Omental fat pad (tissue), 4 donors: ENCODE results near the gene PCCA. TPM values are rescaled to one million over a fixed set of nuclear protein-coding genes. Genes with fewer than 3 reads are reported as not detected.

Experiments
- ATAC-seq: fragments of 150-250 bp; one replicate; pipeline ENCODE4 v1.9.1; 2016; ENCODE audit warnings: mild to moderate bottlenecking, moderate library complexity; ENCODE audit not compliant: low FRiP score
- DNase-seq: peaks from one replicate; pipeline ENCODE4 v3.0.0-alpha.2; 2019; ENCODE audit warnings: low spot score
- total RNA-seq, 4 donors: library from RNA; depleted of rRNA; stranded (reverse); fragments of >200 nt; gene quantifications; one replicate each; pipeline ENCODE4 v1.1.0, GENCODE V29; 2016
- TF ChIP-seq, protein P1 (sequence below), 3 donors: fragments of 450-650 bp; IDR thresholded peaks; one replicate each; pipeline ENCODE4 v1.5.1; 2016 to 2017; ENCODE audit warnings: antibody characterized with exemption in 3 of 3, mild to moderate bottlenecking in 3 of 3, moderate library complexity in 2 of 3

The PCCA gene
- total RNA-seq, 4 donors from 2014 or later, result 27.5 to 61.6 (median 49.2) TPM

DNA sequence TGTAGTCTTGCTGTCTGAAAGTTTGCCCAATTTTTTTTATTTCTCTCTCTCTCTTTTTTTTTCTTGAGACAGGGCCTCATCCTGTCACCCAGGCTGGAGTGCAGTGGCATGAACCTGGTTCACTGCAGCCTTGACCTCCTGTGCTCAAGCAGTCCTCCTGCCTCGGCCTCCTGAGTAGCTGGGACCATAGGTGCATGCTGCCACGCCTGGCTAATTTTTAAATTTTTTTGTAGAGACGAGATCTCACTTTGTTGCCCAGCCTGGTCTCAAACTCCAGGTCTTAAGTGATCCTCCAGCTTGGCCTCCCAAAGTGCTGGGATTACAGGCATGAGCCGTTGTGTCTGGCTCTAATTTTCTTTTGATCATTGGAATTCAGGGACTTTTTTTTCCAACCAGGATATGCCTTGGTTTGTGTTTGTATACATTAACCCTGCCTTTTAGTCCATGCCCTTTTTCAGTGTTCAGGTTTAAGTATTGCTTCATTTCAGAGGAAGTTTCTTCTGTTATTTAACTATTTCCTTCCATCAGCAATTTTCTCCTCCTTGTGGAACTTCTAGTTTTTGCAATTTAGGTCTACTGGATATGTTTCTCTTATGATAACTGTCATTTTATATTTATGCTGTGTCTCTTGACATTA is 201.4 kb downstream of the PCCA start:
- TF ChIP-seq, protein P1, sequence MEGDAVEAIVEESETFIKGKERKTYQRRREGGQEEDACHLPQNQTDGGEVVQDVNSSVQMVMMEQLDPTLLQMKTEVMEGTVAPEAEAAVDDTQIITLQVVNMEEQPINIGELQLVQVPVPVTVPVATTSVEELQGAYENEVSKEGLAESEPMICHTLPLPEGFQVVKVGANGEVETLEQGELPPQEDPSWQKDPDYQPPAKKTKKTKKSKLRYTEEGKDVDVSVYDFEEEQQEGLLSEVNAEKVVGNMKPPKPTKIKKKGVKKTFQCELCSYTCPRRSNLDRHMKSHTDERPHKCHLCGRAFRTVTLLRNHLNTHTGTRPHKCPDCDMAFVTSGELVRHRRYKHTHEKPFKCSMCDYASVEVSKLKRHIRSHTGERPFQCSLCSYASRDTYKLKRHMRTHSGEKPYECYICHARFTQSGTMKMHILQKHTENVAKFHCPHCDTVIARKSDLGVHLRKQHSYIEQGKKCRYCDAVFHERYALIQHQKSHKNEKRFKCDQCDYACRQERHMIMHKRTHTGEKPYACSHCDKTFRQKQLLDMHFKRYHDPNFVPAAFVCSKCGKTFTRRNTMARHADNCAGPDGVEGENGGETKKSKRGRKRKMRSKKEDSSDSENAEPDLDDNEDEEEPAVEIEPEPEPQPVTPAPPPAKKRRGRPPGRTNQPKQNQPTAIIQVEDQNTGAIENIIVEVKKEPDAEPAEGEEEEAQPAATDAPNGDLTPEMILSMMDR (IDR thresholded peaks at IDR 0.05), result no peak
- DNase-seq (no peak), ATAC-seq (no peak)

DNA sequence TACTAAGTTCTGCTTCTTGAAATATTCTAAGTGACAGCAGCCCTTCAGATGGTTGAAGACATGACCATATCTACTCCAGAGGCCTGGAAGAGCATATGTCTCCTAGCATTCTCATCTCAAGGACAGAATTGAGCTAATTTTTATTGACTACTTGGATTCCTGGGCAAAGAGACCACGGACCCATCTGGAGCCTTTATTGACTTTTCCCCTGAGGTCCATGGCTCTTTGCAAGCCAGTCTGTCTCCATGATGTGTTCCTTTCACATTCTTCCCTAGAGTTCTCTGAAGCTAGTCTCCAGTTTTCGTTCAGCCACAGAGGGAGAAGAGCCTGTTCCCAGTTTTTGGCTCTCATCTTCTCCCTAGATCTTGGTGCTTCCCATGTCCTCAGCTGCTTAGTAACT is 202.7 kb downstream of the PCCA start:
- TF ChIP-seq, protein P1 (IDR thresholded peaks at IDR 0.05), result no peak
- DNase-seq (no peak), ATAC-seq (no peak)

DNA sequence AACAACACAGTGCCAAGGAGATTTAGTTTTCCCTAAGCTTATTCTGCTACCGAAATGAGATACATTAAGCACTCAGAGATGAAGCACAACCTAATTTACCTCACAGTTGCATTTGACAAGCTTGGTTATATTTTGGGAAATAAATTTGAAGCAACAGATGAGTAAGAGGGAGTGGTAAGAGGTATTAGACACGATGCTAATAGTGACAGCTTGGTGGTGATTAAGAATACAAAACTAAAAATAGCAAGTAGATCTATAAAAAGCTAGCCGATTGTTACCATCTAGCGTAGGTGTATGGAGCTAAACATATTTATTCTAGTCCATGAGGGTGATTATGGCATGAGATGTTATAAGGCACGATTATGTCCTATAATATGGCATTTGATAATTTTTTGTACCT is 208.5 kb downstream of the PCCA start:
- TF ChIP-seq, protein P1 (IDR thresholded peaks at IDR 0.05), result no peak
- DNase-seq, result no peak
- no peak for ATAC-seq

DNA sequence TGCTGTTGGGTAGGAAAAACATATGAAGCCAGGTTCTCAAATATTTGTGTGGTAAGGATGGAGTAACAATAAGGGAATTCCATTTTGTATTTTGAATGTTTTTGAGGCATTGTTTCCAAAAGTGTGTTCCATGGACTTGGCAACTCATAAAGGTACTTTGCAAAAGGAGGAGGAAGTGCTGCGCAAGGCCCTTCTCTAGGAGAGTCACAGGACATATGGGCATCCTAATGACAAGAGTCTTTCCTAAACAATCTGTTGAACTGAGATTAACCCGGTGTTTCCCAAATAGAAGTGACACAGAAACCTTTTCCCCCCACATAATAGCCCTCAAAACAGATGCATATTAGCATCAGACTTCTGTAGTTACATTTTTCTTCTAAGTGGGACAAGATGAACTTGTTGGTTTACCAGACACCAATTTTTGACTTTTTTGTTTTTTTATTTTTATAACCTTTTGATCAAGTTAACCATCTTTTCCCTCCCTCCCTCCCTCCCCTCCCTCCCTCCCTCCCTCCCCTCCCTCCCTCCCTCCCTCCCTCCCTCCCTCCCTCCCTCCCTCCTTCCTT is 209.3 kb downstream of the PCCA start:
- TF ChIP-seq, protein P1 (IDR thresholded peaks at IDR 0.05), result no peak
- ATAC-seq (no peak), DNase-seq (no peak)

DNA sequence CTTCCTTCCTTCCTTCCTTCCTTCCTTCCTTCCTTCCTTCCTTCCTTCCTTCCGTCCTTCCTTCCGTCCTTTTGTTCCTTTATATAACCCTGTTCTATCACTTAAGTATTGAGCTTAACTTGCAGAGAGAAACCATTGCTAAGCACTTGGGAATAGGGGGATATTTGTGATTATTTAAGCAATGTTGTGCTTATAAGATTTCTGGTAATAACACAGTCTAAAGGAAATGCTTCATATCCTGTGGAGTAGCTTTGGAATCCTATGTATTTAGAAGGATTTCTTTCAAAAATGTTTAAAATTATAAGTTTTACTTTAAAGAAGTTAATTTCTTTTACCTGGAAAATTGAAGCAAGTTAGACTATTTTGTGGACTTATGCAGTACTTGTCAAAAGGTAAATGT is 209.8 kb downstream of the PCCA start:
- TF ChIP-seq, protein P1 (IDR thresholded peaks at IDR 0.05), result no peak
- ATAC-seq (no peak), DNase-seq (no peak)

DNA sequence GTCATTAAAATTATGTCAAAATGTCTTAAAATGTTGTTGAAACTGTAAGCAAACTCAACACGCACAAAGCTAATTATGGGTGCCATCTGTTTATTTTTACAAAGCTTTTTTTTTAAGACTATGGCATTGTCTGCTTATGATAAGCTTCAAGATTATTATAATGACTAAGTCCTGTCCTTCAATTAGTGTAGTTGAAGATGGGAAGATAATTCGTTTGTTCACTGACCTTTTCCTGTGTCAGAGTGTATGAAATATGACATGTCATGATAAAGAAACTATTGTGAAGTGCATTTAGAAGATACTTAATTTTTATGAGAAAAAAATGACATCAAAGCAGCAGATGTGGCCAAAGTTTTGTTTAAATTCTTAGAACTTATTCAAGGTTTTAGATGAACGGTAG is 211.3 kb downstream of the PCCA start:
- ATAC-seq (no peak), DNase-seq (no peak)
- TF ChIP-seq, protein P1 (IDR thresholded peaks at IDR 0.05), result no peak

DNA sequence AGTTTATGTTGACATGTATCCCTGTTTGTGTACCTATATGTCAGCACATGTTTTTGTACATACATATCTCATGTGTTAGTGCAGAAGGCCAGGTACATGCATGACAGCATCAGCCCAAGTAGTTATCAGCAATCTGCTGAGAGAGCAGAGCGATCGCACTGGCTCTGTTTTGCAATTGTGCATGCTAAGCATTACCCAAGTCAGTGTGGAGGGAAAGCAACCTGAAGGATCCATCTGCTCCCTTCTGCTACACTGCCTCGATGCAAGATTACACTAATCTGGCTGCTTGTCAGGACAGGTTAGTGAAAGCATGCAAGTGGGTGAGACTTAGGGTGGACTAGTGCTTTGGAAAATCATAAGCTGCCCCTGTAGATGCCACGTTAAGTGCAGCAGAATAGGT is 211.8 kb downstream of the PCCA start:
- TF ChIP-seq, protein P1 (IDR thresholded peaks at IDR 0.05), result no peak
- no peak for DNase-seq
- no peak for ATAC-seq
